H1 (cell line): ENCODE results near the gene SLC25A17. TPM values are rescaled to one million over a fixed set of nuclear protein-coding genes. Genes with fewer than 3 reads are reported as not detected.

ENCODE experiments used
- CTCF ChIA-PET: fragments of 300-600 bp; sonication (Branson Sonifier 250); formaldehyde crosslinking; loops from one replicate; lab custom pipeline; 2021; ENCODE audit not compliant: partially characterized antibody; lab: Charles Lee
- POLR2A ChIA-PET: fragments of 300-600 bp; sonication (Branson Sonifier 250); formaldehyde crosslinking; loops from one replicate; lab custom pipeline; 2021; ENCODE audit warnings: inconsistent platforms; ENCODE audit not compliant: partially characterized antibody; lab: Charles Lee
- DNase-seq, 2 experiments: peaks; one replicate each; pipeline versions ENCODE4 v3.0.0 to v3.0.0-alpha.2; 2010 to 2022; ENCODE audit warnings: low spot score in 2 of 2, low read depth in 1 of 2, mixed read lengths in 1 of 2
- FAIRE-seq: peaks from 2 replicates; lab custom pipeline; 2011; peaks lifted over from hg19 to GRCh38; lab: Jason Lieb, UNC
- H2AFZ ChIP-seq: 2 replicates; pipeline ENCODE4 v1.8.1; 2012; ENCODE audit warnings: low read length, inconsistent platforms
- H2AK5ac ChIP-seq: 2 replicates; pipeline ENCODE4 v1.6.1; 2013; ENCODE audit warnings: low read depth, low read length
- H2BK120ac ChIP-seq: replicated peaks from 2 replicates; pipeline ENCODE3; 2013; ENCODE audit warnings: low read depth, low read length, inconsistent platforms
- H2BK12ac ChIP-seq: 2 replicates; pipeline ENCODE4 v1.6.1; 2013; ENCODE audit warnings: low read depth, low read length
- H2BK15ac ChIP-seq: 2 replicates; pipeline ENCODE4 v1.6.1; 2013; ENCODE audit warnings: low read length
- H2BK20ac ChIP-seq: 2 replicates; pipeline ENCODE4 v1.6.1; 2013; ENCODE audit warnings: low read length
- H2BK5ac ChIP-seq: 2 replicates; pipeline ENCODE4 v1.6.1; 2013; ENCODE audit warnings: low read depth, low read length
- H3K14ac ChIP-seq: 2 replicates; pipeline ENCODE4 v1.6.1; 2013; ENCODE audit warnings: inconsistent platforms; ENCODE audit not compliant: insufficient read length
- H3K18ac ChIP-seq: 2 replicates; pipeline ENCODE4 v1.6.1; 2013; ENCODE audit warnings: low read length; ENCODE audit errors: extremely low read depth
- H3K23ac ChIP-seq: 2 replicates; pipeline ENCODE4 v1.6.1; 2013; ENCODE audit warnings: inconsistent platforms; ENCODE audit not compliant: insufficient read length
- H3K23me2 ChIP-seq: 2 replicates; pipeline ENCODE4 v1.6.1; 2013; ENCODE audit warnings: low read depth, low read length
- H3K27ac ChIP-seq: 2 replicates; pipeline ENCODE4 v1.6.1; 2011; ENCODE audit warnings: low read depth, low read length, inconsistent platforms
- H3K27me3 ChIP-seq, 4 experiments: replicated peaks in 1 of 4; 1 replicate in 1 of 4; 2 replicates in 3 of 4; pipeline versions ENCODE4 v1.6.1 to v1.8.1; 2011 to 2013; ENCODE audit warnings: low read length in 3 of 4, mild to moderate bottlenecking in 3 of 4, inconsistent platforms in 2 of 4, mixed read lengths in 2 of 4, moderate library complexity in 1 of 4; ENCODE audit not compliant: control insufficient read depth in 3 of 4, insufficient read depth in 3 of 4; ENCODE audit errors: extremely low read depth in 1 of 4
- H3K36me3 ChIP-seq, 4 experiments: 2 replicates each; pipeline versions ENCODE4 v1.6.1 to v1.8.1; 2011 to 2013; ENCODE audit warnings: mild to moderate bottlenecking in 4 of 4, low read length in 3 of 4, moderate library complexity in 2 of 4, control low read depth in 1 of 4, inconsistent platforms in 1 of 4; ENCODE audit not compliant: insufficient read depth in 4 of 4, control insufficient read depth in 2 of 4
- H3K4ac ChIP-seq: replicated peaks from 2 replicates; pipeline ENCODE3; 2013; ENCODE audit warnings: low read length, low read depth, mixed read lengths, inconsistent platforms; ENCODE audit not compliant: insufficient read length
- H3K4me1 ChIP-seq, 4 experiments: replicated peaks in 1 of 4; 1 replicate in 1 of 4; 2 replicates in 3 of 4; pipeline versions ENCODE4 v1.6.1 to v1.8.1; 2011 to 2013; ENCODE audit warnings: low read length in 3 of 4, inconsistent platforms in 2 of 4, mixed read lengths in 1 of 4; ENCODE audit not compliant: insufficient read depth in 4 of 4, control insufficient read depth in 3 of 4
- H3K4me2 ChIP-seq, 2 experiments: 2 replicates each; pipeline versions ENCODE4 v1.6.1 to v1.8.1; 2011 to 2013; ENCODE audit warnings: low read depth in 2 of 2, low read length in 2 of 2, control low read depth in 1 of 2, inconsistent platforms in 1 of 2, mild to moderate bottlenecking in 1 of 2; ENCODE audit not compliant: insufficient read depth in 1 of 2
- H3K4me3 ChIP-seq, 4 experiments: fragments of 200-600, 300-600 bp in 1 of 4; sonication (generic), shearing (Covaris generic), sonication (Bioruptor Twin) in 1 of 4; 2 replicates each; pipeline versions ENCODE4 v1.5.1 to v1.8.1; 2011 to 2016; ENCODE audit warnings: low read length in 4 of 4, low read depth in 3 of 4, control low read depth in 2 of 4, inconsistent platforms in 2 of 4, mild to moderate bottlenecking in 2 of 4, mixed read lengths in 1 of 4, moderate library complexity in 1 of 4; ENCODE audit not compliant: insufficient read depth in 2 of 4; ENCODE audit errors: extremely low read depth in 1 of 4
- H3K56ac ChIP-seq: replicated peaks from 2 replicates; pipeline ENCODE3; 2013; ENCODE audit warnings: low read depth, mild to moderate bottlenecking, mixed read lengths, low read length, inconsistent platforms; ENCODE audit not compliant: insufficient read length
- H3K79me1 ChIP-seq: 2 replicates; pipeline ENCODE4 v1.6.1; 2013; ENCODE audit warnings: low read depth, low read length, control low read depth
- H3K79me2 ChIP-seq, 2 experiments: 2 replicates each; pipeline versions ENCODE4 v1.6.1 to v1.8.1; 2012 to 2013; ENCODE audit warnings: low read length in 2 of 2, mild to moderate bottlenecking in 2 of 2, inconsistent platforms in 1 of 2; ENCODE audit not compliant: insufficient read depth in 2 of 2, control insufficient read depth in 1 of 2
- H3K9ac ChIP-seq, 4 experiments: replicated peaks in 1 of 4; 1 replicate in 1 of 4; 2 replicates in 3 of 4; pipeline versions ENCODE4 v1.6.1 to v1.8.1; 2011 to 2013; ENCODE audit warnings: low read depth in 3 of 4, low read length in 3 of 4, control low read depth in 2 of 4, mild to moderate bottlenecking in 2 of 4, moderate library complexity in 2 of 4, inconsistent platforms in 1 of 4; ENCODE audit errors: extremely low read depth in 1 of 4
- H3K9me3 ChIP-seq, 2 experiments: 2 replicates each; pipeline versions ENCODE4 v1.6.1 to v1.8.1; 2012 to 2013; ENCODE audit warnings: mild to moderate bottlenecking in 2 of 2, moderate library complexity in 2 of 2, control low read depth in 1 of 2, inconsistent platforms in 1 of 2, low read depth in 1 of 2, low read length in 1 of 2, mixed read lengths in 1 of 2; ENCODE audit not compliant: insufficient read depth in 2 of 2
- H4K20me1 ChIP-seq, 2 experiments: replicated peaks in 1 of 2; 2 replicates each; pipeline versions ENCODE3 to v1.8.1; 2011 to 2013; ENCODE audit warnings: inconsistent platforms in 2 of 2, low read length in 2 of 2, mild to moderate bottlenecking in 1 of 2; ENCODE audit not compliant: insufficient read depth in 2 of 2, control insufficient read depth in 1 of 2
- H4K5ac ChIP-seq: 2 replicates; pipeline ENCODE4 v1.6.1; 2013; ENCODE audit warnings: low read length, low read depth, mixed read lengths, inconsistent platforms; ENCODE audit not compliant: insufficient read length
- H4K8ac ChIP-seq: 2 replicates; pipeline ENCODE4 v1.8.0; 2013; ENCODE audit warnings: mild to moderate bottlenecking, moderate library complexity, low read length, inconsistent platforms; ENCODE audit not compliant: insufficient read depth; ENCODE audit errors: extremely low read depth
- H4K91ac ChIP-seq: replicated peaks from 2 replicates; pipeline ENCODE3; 2013; ENCODE audit warnings: low read length, mixed read lengths, inconsistent platforms; ENCODE audit not compliant: insufficient read length
- KDM1A ChIP-seq: fragments of 200-600, 300-600 bp; sonication (generic); IDR thresholded peaks from 2 replicates; pipeline ENCODE4 v1.7.1; 2016; ENCODE audit warnings: mild to moderate bottlenecking, low read length, borderline replicate concordance
- SP1 ChIP-seq: IDR thresholded peaks from 2 replicates; pipeline ENCODE4 v1.6.1; 2011; ENCODE audit warnings: low read depth, low read length
- TAF7 ChIP-seq: optimal IDR thresholded peaks from 2 replicates; pipeline ENCODE3; 2011; ENCODE audit warnings: low read depth, mild to moderate bottlenecking, inconsistent platforms, low read length, moderate library complexity, borderline replicate concordance
- WGBS, 2 experiments: shearing (Covaris generic) in 1 of 2; methylation state at CpG; one replicate each; pipeline versions ENCODE4 v1.1.6 to v1.1.7; 2013 to 2015; ENCODE audit warnings: low lambda C conversion rate in 2 of 2, mixed read lengths in 2 of 2, inconsistent platforms in 1 of 2, low coverage in 1 of 2, missing lambda C conversion rate in 1 of 2; ENCODE audit not compliant: insufficient replicate concordance in 2 of 2, insufficient coverage in 1 of 2, insufficient read length in 1 of 2; ENCODE audit errors: extremely low coverage in 1 of 2, missing lambda C conversion rate in 1 of 2; 5-methylcytosine and 5-hydroxymethylcytosine counted together
- polyA plus RNA-seq, 7 experiments: library from polyadenylated mRNA; depleted of rRNA in 3 of 7; stranded (reverse) in 5 of 7; unstranded in 2 of 7; fragments of >200 nt in 5 of 7; fragments of 200-250 nt in 2 of 7; gene quantifications; 1 replicate in 5 of 7; 2 replicates in 1 of 7; 4 replicates in 1 of 7; pipeline versions ENCODE4 v1.2.1 to v1.2.3, GENCODE V29; 2011 to 2013; ENCODE audit warnings: missing spikeins in 2 of 7, mixed read lengths in 2 of 7
- total RNA-seq: library from RNA; stranded (reverse); fragmentation: NEBNext Ultra II Directional; extraction: Animal tissue kit (Norgen Biotek cat#: 25700); gene quantifications from 2 replicates; pipeline ENCODE4 v1.2.1, GENCODE V29; 2021

Gene SLC25A17
- total and polyA plus RNA-seq, 2 of the 8 experiments (the other 6 are each of a cell fraction or from before 2014, with no cell fraction given), result 17.9 to 40.4 TPM

- H2BK120ac ChIP-seq, result no peak overlapping the region
- H3K4ac ChIP-seq, result no peak overlapping the region
- FAIRE-seq (no peak), DNase-seq (no peak)
- no peak overlapping the region for H4K8ac ChIP-seq
- H3K18ac ChIP-seq, result 0 out of 2 replicates have a peak overlapping the region, but pooled peaks have one; percentile 10
- WGBS, 2 experiments, result 84% methylated on average over 9 of the region's 11 CpGs; no CpG with 5 or more reads in 1 of the 2 experiments
- H2BK20ac ChIP-seq, result 0 out of 2 replicates have a peak overlapping the region, but pooled peaks have one; percentile 82
- H3K9me3 ChIP-seq, result no peaks in the 10 kb centered on the region
- no peak overlapping the region for H3K9ac ChIP-seq
- peak overlapping the region; percentile 78 for H2BK12ac ChIP-seq
- no peaks in the 10 kb centered on the region for H4K20me1 ChIP-seq
- no peaks in the 10 kb centered on the region for H3K27me3 ChIP-seq
- H3K36me3 ChIP-seq, result no peaks in the 10 kb centered on the region; a peak in 1 of 8 replicates
- H4K91ac ChIP-seq, result no peak overlapping the region
- H3K14ac ChIP-seq, result no peak overlapping the region
- 0 out of 2 replicates have a peak overlapping the region, but pooled peaks have one; percentile 26 for H2AFZ ChIP-seq
- ChIA-PET CTCF (interaction anchor here (1.0 to 3.1 kb wide), 5 partner anchors 11 to 134 kb away, joined by 3 to 9 read pairs (median 3); partner anchors contain the start of gene MCHR1), POLR2A (interaction anchor here (0.7 to 1.1 kb wide), 3 partner anchors 22 to 323 kb away, joined by 3 read pairs; no protein-coding TSS in a partner anchor)
- no peak overlapping the region for H2BK15ac ChIP-seq
- H3K79me1 ChIP-seq, result no peaks in the 10 kb centered on the region
- H3K23ac ChIP-seq, result no peak overlapping the region
- no peaks in the 10 kb centered on the region for H3K23me2 ChIP-seq
- TF ChIP-seq TAF7 (no peak), SP1 (no peak), KDM1A (no peak)
- peaks cover 0 to 10% (median 7%) of the 10 kb centered on the region in 4 experiments; a peak in 5 of 7 replicates for H3K4me1 ChIP-seq
- H3K79me2 ChIP-seq, result no peaks in the 10 kb centered on the region
- H3K4me2 ChIP-seq, result no peak overlapping the region
- H2BK5ac ChIP-seq, result no peak overlapping the region
- no peak overlapping the region for H2AK5ac ChIP-seq
- H3K27ac ChIP-seq, result no peak overlapping the region
- H4K5ac ChIP-seq, result no peak overlapping the region
- no peak overlapping the region for H3K4me3 ChIP-seq
- H3K56ac ChIP-seq, result no peak overlapping the region
Observed at GRCh38 chr22:40720538-40721256, 98.4 kb downstream of the SLC25A17 start.
